HG03575 (cell line): Measurements from ENCODE around the gene SCAANT1.

Source experiments
- ATAC-seq: cut with Tn5 transposase; IDR thresholded peaks from one replicate; pipeline ENCODE4 v1.9.1; 2021; ENCODE audit not compliant: unreplicated experiment, insufficient number of reproducible peaks, low FRiP score; ENCODE audit errors: extremely low read depth

SCAANT1 gene

GRCh38 chr3:63937661-63938651 lies 25.8 kb upstream of the SCAANT1 start:
- no peak for ATAC-seq

DNA sequence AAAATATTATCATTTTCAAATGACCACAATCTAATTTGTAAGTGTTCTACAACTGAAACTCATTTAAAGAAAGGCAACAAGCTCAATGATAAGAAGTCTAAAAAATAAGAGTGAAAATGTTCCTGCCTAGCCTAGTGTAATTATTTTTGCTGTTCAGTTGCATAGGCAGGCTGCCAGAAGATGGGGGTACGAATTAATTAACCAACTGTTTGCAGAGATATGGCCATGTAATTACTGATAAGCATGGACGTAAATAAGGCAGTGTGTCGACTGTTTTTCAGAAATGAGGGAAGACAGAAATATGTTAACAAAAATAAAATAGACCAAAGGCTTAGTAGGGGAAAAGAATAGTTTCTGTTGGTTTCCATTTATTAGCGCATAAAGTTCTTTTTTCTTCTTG lies 24.7 kb upstream of the SCAANT1 start:
- no peak for ATAC-seq

GRCh38 chr3:63934041-63934866 lies 22.1 kb upstream of the SCAANT1 start:
- no peak for ATAC-seq

GRCh38 chr3:63933459-63933858 lies 21.3 kb upstream of the SCAANT1 start:
- ATAC-seq, result peak; percentile 43

DNA sequence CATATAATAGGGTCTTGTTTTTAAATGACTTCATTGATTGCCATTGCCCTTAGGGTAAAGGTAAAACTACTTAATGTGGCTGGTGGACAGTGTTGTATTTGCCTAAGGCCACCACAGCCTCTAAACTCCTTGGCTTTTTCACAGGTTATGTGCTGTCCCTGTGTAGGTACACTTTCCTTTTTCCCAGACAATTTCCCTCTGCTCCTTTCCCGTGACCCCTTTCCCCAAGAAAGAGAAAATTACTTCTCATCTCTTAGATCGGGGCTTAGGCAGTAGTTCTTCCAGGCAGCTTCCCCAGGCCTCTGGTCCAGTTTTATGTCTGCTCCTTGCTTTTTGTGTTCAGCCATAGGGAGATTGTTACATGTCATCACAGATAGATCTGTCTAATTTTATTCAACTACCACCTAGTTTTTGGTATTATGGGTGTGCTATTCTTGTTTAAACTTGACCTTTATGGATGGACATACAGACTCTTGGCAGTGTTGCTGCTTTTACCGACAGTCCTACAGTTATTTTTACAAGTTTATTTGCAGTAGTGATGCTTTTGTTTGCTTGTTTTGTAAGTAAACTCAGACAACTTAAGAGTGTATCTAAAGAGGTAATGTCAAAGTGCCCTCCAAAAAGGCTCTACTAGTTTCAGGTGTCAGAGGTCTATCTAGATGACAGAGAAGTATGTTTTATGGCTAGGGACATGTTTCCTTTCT lies 20.5 kb upstream of the SCAANT1 start:
- no peak for ATAC-seq

DNA sequence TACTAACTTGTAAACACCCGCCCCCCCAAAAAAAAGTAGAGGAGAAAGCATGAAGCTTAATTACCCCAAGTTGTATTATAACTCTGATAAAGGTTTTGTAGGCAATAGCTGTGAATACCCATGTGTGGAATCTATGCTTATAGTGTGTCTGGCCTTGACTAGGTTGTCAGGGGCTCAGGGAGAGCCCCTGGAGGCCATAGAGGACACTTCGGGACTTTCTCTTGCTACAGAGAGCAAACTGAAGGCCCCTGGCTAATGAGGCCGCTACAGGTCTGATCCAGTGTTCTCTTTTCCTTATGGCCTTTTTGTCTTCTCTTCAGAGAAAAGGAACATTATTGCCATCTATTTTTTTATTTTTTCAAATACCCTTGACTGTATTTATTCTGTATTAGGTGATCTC lies 19.1 kb upstream of the SCAANT1 start:
- no peak for ATAC-seq

DNA sequence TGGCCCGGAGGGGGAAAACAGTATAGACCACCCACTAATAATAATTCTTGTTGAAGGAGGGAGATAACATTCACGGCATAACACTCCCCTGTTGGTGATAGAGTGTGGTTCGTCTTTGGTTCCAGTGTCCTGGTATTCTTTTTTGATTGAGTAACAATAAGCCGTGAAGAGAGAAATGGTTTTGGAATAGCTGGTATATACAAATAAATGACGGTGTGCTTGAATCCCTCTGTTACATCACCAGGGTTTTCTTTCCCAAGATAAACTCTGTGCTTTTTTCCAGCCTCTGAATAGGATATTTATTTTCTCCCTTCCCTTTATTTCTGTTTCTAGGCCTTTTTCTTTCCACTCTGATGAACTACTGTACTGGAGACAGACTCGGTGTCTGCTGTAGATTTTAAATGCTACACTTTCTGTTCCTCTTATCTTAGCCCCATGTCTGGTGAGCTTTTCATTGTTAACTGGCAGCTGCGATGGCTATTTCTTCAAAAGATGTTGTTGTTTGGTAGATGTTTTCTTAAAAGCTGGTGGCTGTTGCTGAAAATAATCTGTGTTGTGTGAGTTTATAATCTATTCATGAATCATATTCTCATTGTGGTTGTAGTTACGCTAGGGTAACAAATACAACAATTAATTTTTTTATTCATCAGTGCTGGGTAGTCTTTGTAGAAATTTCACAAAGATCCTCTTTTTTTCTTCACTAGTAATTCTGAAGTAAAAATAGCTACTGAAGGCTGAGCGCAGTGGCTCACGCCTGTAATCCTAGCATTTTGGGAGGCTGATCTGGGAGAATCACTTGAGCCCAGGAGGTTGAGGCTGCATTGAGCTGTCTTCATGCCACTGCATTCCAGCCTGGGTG lies 15.5 kb upstream of the SCAANT1 start:
- ATAC-seq, result peak; percentile 60

- no peak for ATAC-seq
Observed at GRCh38 chr3:63926309-63926708, 14.1 kb upstream of the SCAANT1 start.

DNA sequence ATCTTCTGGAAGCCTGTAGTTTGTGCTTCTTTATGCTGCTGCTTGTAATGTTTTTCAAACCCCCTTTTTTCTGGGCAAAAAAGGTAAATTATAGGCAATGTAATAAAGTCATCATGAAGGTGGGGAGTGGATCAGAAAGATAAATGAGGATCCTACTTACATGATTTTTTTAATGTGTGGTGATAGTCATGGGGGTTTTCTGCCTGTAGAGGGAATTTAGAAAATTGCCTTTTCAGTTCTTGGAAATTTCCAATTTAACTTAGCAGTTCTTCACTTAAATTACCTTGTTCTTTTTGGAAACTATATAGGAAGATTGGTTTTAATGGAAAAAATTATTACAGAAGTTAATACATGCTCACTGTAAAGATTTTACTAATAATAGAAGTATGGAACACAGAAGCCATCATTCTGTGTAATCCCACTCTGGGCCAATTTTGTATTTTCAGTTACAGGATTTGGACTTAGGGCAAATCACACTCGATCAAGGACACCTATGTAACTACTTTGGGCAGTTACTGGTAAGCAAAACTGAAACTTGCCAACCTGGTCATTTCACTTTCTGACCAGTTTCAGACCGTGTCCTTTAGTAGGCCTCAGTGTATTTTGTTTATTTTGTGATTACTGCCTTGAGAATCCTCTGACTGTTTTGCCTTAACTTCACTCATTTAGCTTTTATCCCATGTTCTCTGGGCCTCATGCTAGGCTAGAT lies 10.5 kb upstream of the SCAANT1 start:
- ATAC-seq, result no peak

DNA sequence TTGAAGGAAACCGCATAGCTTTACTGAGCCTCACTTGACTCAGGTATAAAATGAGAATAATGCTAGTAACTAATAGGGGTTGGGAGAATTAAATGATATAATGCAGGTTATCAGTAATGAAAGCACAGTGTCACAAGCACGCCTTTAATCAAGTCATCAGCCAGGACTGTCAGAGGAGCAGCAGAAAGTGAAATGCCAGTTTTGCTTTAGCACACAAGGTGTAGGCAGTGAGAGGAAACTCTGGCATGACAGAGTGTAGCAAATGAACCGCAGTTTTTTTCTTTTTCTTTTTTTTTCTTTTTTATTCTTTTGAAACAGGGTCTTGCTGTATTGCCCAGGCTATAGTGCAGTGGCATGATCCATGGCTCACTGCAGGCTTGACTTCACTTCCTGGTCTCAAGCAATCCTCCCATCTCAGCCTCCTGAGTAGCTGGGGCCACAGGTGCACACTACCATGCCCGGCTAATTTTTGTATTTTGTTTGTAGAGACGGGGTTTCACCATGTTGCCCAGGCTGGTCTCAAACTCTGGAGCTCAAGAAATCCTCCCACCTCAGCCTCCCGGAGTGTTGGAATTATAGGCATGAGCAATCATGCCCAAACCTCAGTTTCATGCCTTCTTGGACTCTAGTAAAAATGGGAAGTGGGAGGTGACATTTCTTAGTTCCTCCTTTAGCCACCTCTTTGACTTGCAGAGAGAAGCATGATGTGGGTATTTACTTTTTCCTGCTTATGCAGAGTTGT lies 9.7 kb upstream of the SCAANT1 start:
- ATAC-seq, result peak; percentile 75

- ATAC-seq, result no peak
Observed at GRCh38 chr3:63920001-63920400, 7.8 kb upstream of the SCAANT1 start.

DNA sequence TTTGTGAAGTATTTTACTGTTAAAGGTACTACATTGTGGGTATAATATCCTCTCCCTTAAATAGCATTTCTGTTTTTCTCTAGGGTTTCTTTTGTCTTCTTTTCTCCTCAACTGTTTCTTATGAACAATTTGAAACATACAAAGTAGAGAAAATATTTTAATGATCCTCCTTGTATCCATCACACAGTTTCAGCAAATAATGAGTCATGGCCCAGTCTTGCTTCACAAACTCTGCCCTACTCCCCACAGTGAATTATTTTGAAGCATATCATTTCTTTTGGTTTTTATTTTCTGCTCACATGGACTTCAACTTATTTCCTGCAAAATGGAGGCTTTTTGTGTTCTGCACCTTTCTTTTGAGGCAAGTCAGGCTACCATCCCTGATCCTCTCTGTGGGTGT lies 6.1 kb upstream of the SCAANT1 start:
- no peak for ATAC-seq

DNA sequence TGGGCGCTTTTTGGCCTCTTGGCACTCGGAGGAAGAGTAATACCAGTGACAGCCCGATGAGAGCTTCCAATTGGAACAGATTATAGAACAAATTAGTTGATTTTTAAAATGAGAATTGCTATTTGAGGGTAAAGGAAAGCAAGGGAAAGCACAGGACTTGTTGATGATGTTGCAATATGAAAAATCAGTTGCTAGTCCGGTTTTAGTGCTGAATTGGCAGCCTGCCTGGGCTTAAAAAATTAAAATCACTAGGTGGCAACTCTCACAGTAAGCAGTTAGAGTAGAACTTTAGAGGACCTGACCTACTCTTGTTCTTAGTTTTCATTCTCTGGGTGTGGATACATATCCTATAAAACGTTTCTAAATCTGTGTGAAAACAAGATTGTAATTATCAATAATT lies 2.1 kb upstream of the SCAANT1 start:
- no peak for ATAC-seq

- no peak for ATAC-seq
Observed at GRCh38 chr3:63912768-63913588, 795 bp upstream of the SCAANT1 start.

DNA sequence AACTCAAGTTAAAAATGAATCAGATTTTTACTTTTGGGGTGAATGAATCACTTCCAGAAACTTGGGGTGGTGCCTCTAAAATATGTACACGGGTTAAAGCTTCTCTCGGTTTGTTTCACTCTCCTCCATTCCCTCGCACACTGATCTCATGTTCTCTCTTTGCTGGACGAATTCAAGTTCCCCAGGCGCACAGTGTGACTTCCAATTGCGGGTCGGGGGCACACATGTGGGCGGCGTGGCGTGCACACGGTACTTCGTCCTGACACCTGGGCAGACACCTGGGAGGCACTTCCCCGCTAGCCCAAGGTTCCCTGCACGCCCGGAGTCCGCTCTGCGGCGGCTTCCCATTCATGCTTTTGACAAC lies 692 bp downstream of the SCAANT1 start:
- peak; percentile 5 for ATAC-seq

GRCh38 chr3:63910891-63911290 lies 1.3 kb downstream of the SCAANT1 start:
- ATAC-seq, result no peak

DNA sequence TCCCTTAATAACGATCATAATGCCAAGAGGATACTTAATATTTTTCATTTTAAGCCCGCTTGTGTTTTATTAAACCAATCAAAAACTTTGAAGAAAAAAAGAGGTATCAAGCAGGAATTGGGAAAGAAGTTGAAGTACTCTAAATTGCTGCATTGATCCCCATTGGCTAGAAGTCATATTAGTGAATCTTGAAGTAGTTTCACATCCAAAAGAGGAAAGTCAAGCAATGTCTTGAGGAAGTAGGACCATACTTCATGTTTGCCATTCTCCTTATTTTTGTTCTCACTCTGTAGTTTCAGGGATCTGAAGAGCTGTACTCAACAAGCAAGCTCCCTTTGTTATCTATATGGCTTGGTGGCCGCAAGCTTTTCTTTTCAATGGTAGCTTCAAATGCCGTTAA lies 2.2 kb downstream of the SCAANT1 start:
- no peak for ATAC-seq
